ENCODE data around the gene RPL10A.

The RPL10A gene

GRCh38 chr6:35490821-35491557 lies 22.8 kb downstream of the RPL10A start:
- no peaks in the 10 kb centered on the region for H3K9me2 ChIP-seq (replicated peaks; ENCODE audit: control insufficient read depth, low read length)
- H3F3A ChIP-seq (ENCODE audit: control insufficient read depth, insufficient read depth) = no peaks in the 10 kb centered on the region
- no peak overlapping the region for H3K4me3 ChIP-seq (ENCODE audit: low read length)
- H3K79me2 ChIP-seq (ENCODE audit: control insufficient read depth, low read length) = no peaks in the 10 kb centered on the region
- H3K9me3 ChIP-seq (ENCODE audit: control insufficient read depth, insufficient read depth, low read length) = no peaks in the 10 kb centered on the region
- H3K4me1 ChIP-seq (ENCODE audit: control insufficient read depth, low read length) = peaks cover 10% of the 10 kb centered on the region
- H3K27ac ChIP-seq (ENCODE audit: low read depth, low read length) = no peak overlapping the region
- H3K36me3 ChIP-seq (ENCODE audit: control insufficient read depth, low read length) = no peaks in the 10 kb centered on the region
- peaks cover 75% of the 10 kb centered on the region for H3K27me3 ChIP-seq (ENCODE audit: control insufficient read depth, low read length)
- H4K20me1 ChIP-seq (ENCODE audit: control insufficient read depth, insufficient read depth, low read depth, low read length) = peaks cover 5% of the 10 kb centered on the region; the same call in 1 of the 2 replicates
- no peak for TF ChIP-seq CTCF (IDR thresholded peaks at IDR 0.05; ENCODE audit: low read depth, low read length, poor library complexity, severe bottlenecking)
- TF ChIP-seq EZH2phosphoT487 (IDR thresholded peaks at IDR 0.05; ENCODE audit: borderline replicate concordance, low read length) = no peak
- no peak overlapping the region for H3K4me2 ChIP-seq (ENCODE audit: low read length)

- Histone ChIP-seq H4K20me1 (ENCODE audit: control insufficient read depth, insufficient read depth, low read depth, low read length) (peaks cover 5% of the 10 kb centered on the region; the same call in 1 of the 2 replicates), H3K9me3 (ENCODE audit: control insufficient read depth, insufficient read depth, low read length) (no peaks in the 10 kb centered on the region), H3K79me2 (ENCODE audit: control insufficient read depth, low read length) (no peaks in the 10 kb centered on the region), H3K27ac (ENCODE audit: low read depth, low read length) (no peak overlapping the region), H3K27me3 (ENCODE audit: control insufficient read depth, low read length) (peaks cover 77% of the 10 kb centered on the region), H3K9me2 (replicated peaks; ENCODE audit: control insufficient read depth, low read length) (no peaks in the 10 kb centered on the region), H3K4me1 (ENCODE audit: control insufficient read depth, low read length) (peaks cover 10% of the 10 kb centered on the region), H3K4me3 (ENCODE audit: low read length) (no peak overlapping the region), H3K4me2 (ENCODE audit: low read length) (no peak overlapping the region), H3F3A (ENCODE audit: control insufficient read depth, insufficient read depth) (no peaks in the 10 kb centered on the region), H3K36me3 (ENCODE audit: control insufficient read depth, low read length) (no peaks in the 10 kb centered on the region)
- TF ChIP-seq CTCF (IDR thresholded peaks at IDR 0.05; ENCODE audit: low read depth, low read length, poor library complexity, severe bottlenecking) = no peak
- TF ChIP-seq EZH2phosphoT487 (IDR thresholded peaks at IDR 0.05; ENCODE audit: borderline replicate concordance, low read length) = no peak
Observed at GRCh38 chr6:35491558-35492257, 23.5 kb downstream of the RPL10A start.

- Histone ChIP-seq H3K9me3 (ENCODE audit: control insufficient read depth, insufficient read depth, low read length) (no peaks in the 10 kb centered on the region), H3K36me3 (ENCODE audit: control insufficient read depth, low read length) (no peaks in the 10 kb centered on the region), H3K4me3 (ENCODE audit: low read length) (no peak overlapping the region), H3K9me2 (replicated peaks; ENCODE audit: control insufficient read depth, low read length) (no peaks in the 10 kb centered on the region), H3K27me3 (ENCODE audit: control insufficient read depth, low read length) (peaks cover 76% of the 10 kb centered on the region), H3K4me1 (ENCODE audit: control insufficient read depth, low read length) (peaks cover 11% of the 10 kb centered on the region), H3K4me2 (ENCODE audit: low read length) (no peak overlapping the region), H4K20me1 (ENCODE audit: control insufficient read depth, insufficient read depth, low read depth, low read length) (peaks cover 5% of the 10 kb centered on the region; the same call in 1 of the 2 replicates), H3K27ac (ENCODE audit: low read depth, low read length) (no peak overlapping the region), H3K79me2 (ENCODE audit: control insufficient read depth, low read length) (no peaks in the 10 kb centered on the region), H3F3A (ENCODE audit: control insufficient read depth, insufficient read depth) (no peaks in the 10 kb centered on the region)
- TF ChIP-seq EZH2phosphoT487 (IDR thresholded peaks at IDR 0.05; ENCODE audit: borderline replicate concordance, low read length) = no peak
- TF ChIP-seq CTCF (IDR thresholded peaks at IDR 0.05; ENCODE audit: low read depth, low read length, poor library complexity, severe bottlenecking) = no peak
Observed at GRCh38 chr6:35492258-35492973, 24.2 kb downstream of the RPL10A start.

All from DOHH2 (cell line).